Measurements from ENCODE around the gene GAS2L1. TPM values are rescaled to one million over a fixed set of nuclear protein-coding genes. Genes with fewer than 3 reads are reported as not detected.

The GAS2L1 gene
- total RNA-seq, 1 experiment from 2014 or later: 8.0 TPM

- no peaks in the 10 kb centered on the region for H3K23me2 ChIP-seq (ENCODE audit: insufficient read length, low read depth, low read length, poor library complexity, severe bottlenecking)
- H3T11ph ChIP-seq (ENCODE audit: low read length): no peak overlapping the region
- DNase-seq: no peak
- no peaks in the 10 kb centered on the region for H3K79me2 ChIP-seq (ENCODE audit: insufficient read depth, low read length)
- H4K20me1 ChIP-seq (ENCODE audit: control insufficient read depth, insufficient read depth, insufficient read length): no peaks in the 10 kb centered on the region
- H3K56ac ChIP-seq (ENCODE audit: insufficient read length, low read depth, low read length): no peak overlapping the region
- Mint-ChIP-seq H3K36me3 (ENCODE audit: insufficient read depth in 1 of 3, low read depth in 3 of 3) (peaks cover 27 to 84% (median 60%) of the 10 kb centered on the region in 3 experiments), H3K9me3 (no peaks in the 10 kb centered on the region), H3K4me3 (no peak overlapping the region), H3K4me1 (no peaks in the 10 kb centered on the region), H3K27me3 (ENCODE audit: low read depth) (no peaks in the 10 kb centered on the region), H3K27ac (no peak overlapping the region; a peak in 1 of 7 replicates)
- no peak overlapping the region; the same call in 1 of the 2 replicates for H3K14ac ChIP-seq (ENCODE audit: insufficient read depth, low read length)
- H3K4me1 ChIP-seq (ENCODE audit: insufficient read depth, low read length): no peaks in the 10 kb centered on the region
- no peak overlapping the region for H3K4me2 ChIP-seq (ENCODE audit: insufficient read depth, insufficient read length, low read length)
- no peak overlapping the region for H3K27ac ChIP-seq (ENCODE audit: insufficient read length, low read depth, low read length)
- no CpG with 5 or more reads among the region's 6 CpGs for WGBS (ENCODE audit: extremely low coverage, insufficient read length, low lambda C conversion rate)
- H3K4ac ChIP-seq (ENCODE audit: low read depth, low read length): no peak overlapping the region
- TF ChIP-seq CTCF (conservative IDR thresholded peaks at IDR 0.05): no peak
- H3K27me3 ChIP-seq (ENCODE audit: insufficient read depth, low read length): no peaks in the 10 kb centered on the region
- H2AFZ ChIP-seq (ENCODE audit: low read length): no peak overlapping the region
- H2BK20ac ChIP-seq (ENCODE audit: low read depth, low read length, poor library complexity, severe bottlenecking): no peak overlapping the region
- H3K9me3 ChIP-seq (ENCODE audit: control insufficient read depth, low read depth, low read length): no peaks in the 10 kb centered on the region
- H2BK120ac ChIP-seq (ENCODE audit: low read depth, low read length, poor library complexity, severe bottlenecking): no peak overlapping the region
- H2BK5ac ChIP-seq (ENCODE audit: insufficient read length, low read length): no peak overlapping the region
- H2BK12ac ChIP-seq (ENCODE audit: insufficient read length, low read depth, low read length): no peak overlapping the region
- H3K9ac ChIP-seq (ENCODE audit: extremely low read depth, insufficient read length, low read length): no peak overlapping the region
- no peak overlapping the region for H3K18ac ChIP-seq (ENCODE audit: insufficient read length, low read depth, low read length)
- H2AK5ac ChIP-seq (ENCODE audit: insufficient read length, low read length): no peak overlapping the region
- H4K8ac ChIP-seq (replicated peaks; ENCODE audit: insufficient read length, low read depth, low read length): no peak overlapping the region
- H4K91ac ChIP-seq (ENCODE audit: insufficient read length, low read depth, low read length): no peak overlapping the region
- no peak overlapping the region for H2BK15ac ChIP-seq (ENCODE audit: low read depth, low read length)
- H4K5ac ChIP-seq (ENCODE audit: insufficient read length, low read depth, low read length): no peak overlapping the region
- H3K79me1 ChIP-seq (ENCODE audit: insufficient read depth, low read depth, low read length, poor library complexity, severe bottlenecking): no peaks in the 10 kb centered on the region
- no peak overlapping the region for H3K23ac ChIP-seq (ENCODE audit: insufficient read length, low read depth, low read length)
Observed at GRCh38 chr22:29338398-29338797, 31.9 kb downstream of the GAS2L1 start.
